PC-3 (cell line): ENCODE results near the gene MBLAC1.

Experiments used
- EZH2 ChIP-seq: fragments of 300-600 bp; sonication (generic); IDR thresholded peaks from one replicate; pipeline ENCODE4 v1.6.1; 2017; ENCODE audit warnings: antibody characterized with exemption, mild to moderate bottlenecking, low read length; ENCODE audit not compliant: unreplicated experiment
- EZH2phosphoT487 ChIP-seq: fragments of 300-600 bp; sonication (generic); IDR thresholded peaks from 2 replicates; pipeline ENCODE4 v1.6.1; 2018; ENCODE audit warnings: mild to moderate bottlenecking, antibody characterized with exemption, low read length, borderline replicate concordance
- TF ChIP-seq, protein P1 (sequence below): fragments of 300-600 bp; sonication (generic); conservative IDR thresholded peaks from 2 replicates; pipeline ENCODE4 v1.5.1; 2017; ENCODE audit warnings: antibody characterized with exemption, low read depth, mild to moderate bottlenecking, low read length

- TF ChIP-seq, protein P1, sequence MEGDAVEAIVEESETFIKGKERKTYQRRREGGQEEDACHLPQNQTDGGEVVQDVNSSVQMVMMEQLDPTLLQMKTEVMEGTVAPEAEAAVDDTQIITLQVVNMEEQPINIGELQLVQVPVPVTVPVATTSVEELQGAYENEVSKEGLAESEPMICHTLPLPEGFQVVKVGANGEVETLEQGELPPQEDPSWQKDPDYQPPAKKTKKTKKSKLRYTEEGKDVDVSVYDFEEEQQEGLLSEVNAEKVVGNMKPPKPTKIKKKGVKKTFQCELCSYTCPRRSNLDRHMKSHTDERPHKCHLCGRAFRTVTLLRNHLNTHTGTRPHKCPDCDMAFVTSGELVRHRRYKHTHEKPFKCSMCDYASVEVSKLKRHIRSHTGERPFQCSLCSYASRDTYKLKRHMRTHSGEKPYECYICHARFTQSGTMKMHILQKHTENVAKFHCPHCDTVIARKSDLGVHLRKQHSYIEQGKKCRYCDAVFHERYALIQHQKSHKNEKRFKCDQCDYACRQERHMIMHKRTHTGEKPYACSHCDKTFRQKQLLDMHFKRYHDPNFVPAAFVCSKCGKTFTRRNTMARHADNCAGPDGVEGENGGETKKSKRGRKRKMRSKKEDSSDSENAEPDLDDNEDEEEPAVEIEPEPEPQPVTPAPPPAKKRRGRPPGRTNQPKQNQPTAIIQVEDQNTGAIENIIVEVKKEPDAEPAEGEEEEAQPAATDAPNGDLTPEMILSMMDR: no peak
- no peak for TF ChIP-seq EZH2
- no peak for TF ChIP-seq EZH2phosphoT487
Observed at GRCh38 chr7:100085515-100085914, 41.3 kb upstream of the MBLAC1 start.
